ENCODE results near the gene NUMA1. TPM values are rescaled to one million over a fixed set of nuclear protein-coding genes. Genes with fewer than 3 reads are reported as not detected.

The NUMA1 gene
- polyA plus RNA-seq, 3 donors, result 4.1 to 91.2 (median 12.4) TPM

- H3K27me3 Mint-ChIP-seq (ENCODE audit: low read depth in 3 of 3), result peaks cover 0 to 2% (median 0%) of the 10 kb centered on the region in 3 donors
- intact Hi-C loops (cut with micrococcal nuclease), result loop anchor here in 1 of 2 donors (5.0 kb wide), 1 partner anchor 58 kb away; no protein-coding TSS in a partner anchor
Measured at GRCh38 chr11:72084965-72085364, 4.6 kb upstream of the NUMA1 start.

GRCh38 chr11:72084076-72084475 is 3.7 kb upstream of the NUMA1 start:
- Histone ChIP-seq H2AFZ (ENCODE audit: insufficient read depth, low read depth, low read length, poor library complexity, severe bottlenecking) (no peak overlapping the region), H3K27ac (ENCODE audit: low read depth in 1 of 2, low read length in 2 of 2) (no peak overlapping the region), H3K9ac (ENCODE audit: insufficient read depth, low read length, poor library complexity, severe bottlenecking) (no peak overlapping the region), H3K9me3 (replicated peaks in 1 of 2; ENCODE audit: control insufficient read depth in 1 of 2, insufficient read depth in 1 of 2, low read length in 2 of 2) (no peaks in the 10 kb centered on the region), H3K4me2 (replicated peaks; ENCODE audit: extremely low read depth, low read length, poor library complexity, severe bottlenecking) (no peak overlapping the region), H3K4me3 (replicated peaks in 1 of 3; ENCODE audit: low read depth in 2 of 3, low read length in 3 of 3) (no peak overlapping the region), H3K79me2 (ENCODE audit: insufficient read depth, low read length) (peaks cover 17% of the 10 kb centered on the region), H3K4me1 (ENCODE audit: control insufficient read depth in 1 of 2, insufficient read depth in 2 of 2, low read length in 2 of 2) (peaks cover 29 to 34% of the 10 kb centered on the region in 2 donors), H3K27me3 (ENCODE audit: control insufficient read depth in 2 of 2, insufficient read depth in 2 of 2, low read length in 2 of 2) (no peaks in the 10 kb centered on the region), H4K20me1 (ENCODE audit: insufficient read depth, low read length) (no peaks in the 10 kb centered on the region), H3K36me3 (replicated peaks in 1 of 2; ENCODE audit: control insufficient read depth in 1 of 2, insufficient read depth in 2 of 2, low read length in 2 of 2) (peaks cover 13 to 37% of the 10 kb centered on the region in 2 donors)
- Mint-ChIP-seq H3K4me1 (peaks cover 31% of the 10 kb centered on the region), H3K4me3 (no peak overlapping the region), H3K36me3 (peaks cover 29% of the 10 kb centered on the region in 2 donors), H3K27ac (no peak overlapping the region), H3K27me3 (ENCODE audit: low read depth in 3 of 3) (peaks cover 0 to under 1% (median 0%) of the 10 kb centered on the region in 3 donors), H3K9me3 (no peaks in the 10 kb centered on the region)
- no peak for DNase-seq
- 100% methylated on average over 1 of the region's 4 CpGs for WGBS (ENCODE audit: insufficient coverage)
- intact Hi-C loops (cut with micrococcal nuclease), result no loop called here
- TF ChIP-seq CTCF (IDR thresholded peaks at IDR 0.05), result no peak

More at GRCh38 chr11:72084965-72085364, 4.6 kb upstream of the NUMA1 start:
- Histone ChIP-seq H3K27ac (ENCODE audit: low read depth in 1 of 2, low read length in 2 of 2) (no peak overlapping the region), H3K4me2 (replicated peaks; ENCODE audit: extremely low read depth, low read length, poor library complexity, severe bottlenecking) (no peak overlapping the region), H3K4me1 (ENCODE audit: control insufficient read depth in 1 of 2, insufficient read depth in 2 of 2, low read length in 2 of 2) (peaks cover 20 to 25% of the 10 kb centered on the region in 2 donors), H3K4me3 (replicated peaks in 1 of 3; ENCODE audit: low read depth in 2 of 3, low read length in 3 of 3) (no peak overlapping the region), H3K9me3 (replicated peaks in 1 of 2; ENCODE audit: control insufficient read depth in 1 of 2, insufficient read depth in 1 of 2, low read length in 2 of 2) (no peaks in the 10 kb centered on the region), H4K20me1 (ENCODE audit: insufficient read depth, low read length) (peaks cover 4% of the 10 kb centered on the region), H3K36me3 (replicated peaks in 1 of 2; ENCODE audit: control insufficient read depth in 1 of 2, insufficient read depth in 2 of 2, low read length in 2 of 2) (peaks cover 22 to 46% of the 10 kb centered on the region in 2 donors), H3K9ac (ENCODE audit: insufficient read depth, low read length, poor library complexity, severe bottlenecking) (no peak overlapping the region), H2AFZ (ENCODE audit: insufficient read depth, low read depth, low read length, poor library complexity, severe bottlenecking) (no peak overlapping the region), H3K79me2 (ENCODE audit: insufficient read depth, low read length) (peaks cover 9% of the 10 kb centered on the region), H3K27me3 (ENCODE audit: control insufficient read depth in 2 of 2, insufficient read depth in 2 of 2, low read length in 2 of 2) (no peaks in the 10 kb centered on the region)
- H3K9me3 Mint-ChIP-seq, result no peaks in the 10 kb centered on the region
- peaks cover 25% of the 10 kb centered on the region for H3K4me1 Mint-ChIP-seq
- H3K4me3 Mint-ChIP-seq, result no peak overlapping the region
- WGBS (ENCODE audit: insufficient coverage), result no CpG with 5 or more reads among the region's 1 CpG
- H3K36me3 Mint-ChIP-seq, result peaks cover 38% of the 10 kb centered on the region in 2 donors
- no peak for DNase-seq
- no peak overlapping the region for H3K27ac Mint-ChIP-seq
- no peak for TF ChIP-seq CTCF (IDR thresholded peaks at IDR 0.05)
